Lower leg skin (tissue), 3 donors: ENCODE data around the gene FAM186B.

Experiments
- POLR2A ChIP-seq, 2 donors: fragments of 450-650 bp; IDR thresholded peaks; one replicate each; pipeline ENCODE4 v1.6.1; 2016 to 2017; ENCODE audit warnings: antibody characterized with exemption in 2 of 2, mild to moderate bottlenecking in 1 of 2, moderate library complexity in 1 of 2
- TF ChIP-seq, protein P1 (sequence below), 3 donors: fragments of 450-650 bp; IDR thresholded peaks; one replicate each; pipeline ENCODE4 v1.5.1; 2016; ENCODE audit warnings: antibody characterized with exemption in 3 of 3, mild to moderate bottlenecking in 3 of 3, moderate library complexity in 2 of 3

DNA sequence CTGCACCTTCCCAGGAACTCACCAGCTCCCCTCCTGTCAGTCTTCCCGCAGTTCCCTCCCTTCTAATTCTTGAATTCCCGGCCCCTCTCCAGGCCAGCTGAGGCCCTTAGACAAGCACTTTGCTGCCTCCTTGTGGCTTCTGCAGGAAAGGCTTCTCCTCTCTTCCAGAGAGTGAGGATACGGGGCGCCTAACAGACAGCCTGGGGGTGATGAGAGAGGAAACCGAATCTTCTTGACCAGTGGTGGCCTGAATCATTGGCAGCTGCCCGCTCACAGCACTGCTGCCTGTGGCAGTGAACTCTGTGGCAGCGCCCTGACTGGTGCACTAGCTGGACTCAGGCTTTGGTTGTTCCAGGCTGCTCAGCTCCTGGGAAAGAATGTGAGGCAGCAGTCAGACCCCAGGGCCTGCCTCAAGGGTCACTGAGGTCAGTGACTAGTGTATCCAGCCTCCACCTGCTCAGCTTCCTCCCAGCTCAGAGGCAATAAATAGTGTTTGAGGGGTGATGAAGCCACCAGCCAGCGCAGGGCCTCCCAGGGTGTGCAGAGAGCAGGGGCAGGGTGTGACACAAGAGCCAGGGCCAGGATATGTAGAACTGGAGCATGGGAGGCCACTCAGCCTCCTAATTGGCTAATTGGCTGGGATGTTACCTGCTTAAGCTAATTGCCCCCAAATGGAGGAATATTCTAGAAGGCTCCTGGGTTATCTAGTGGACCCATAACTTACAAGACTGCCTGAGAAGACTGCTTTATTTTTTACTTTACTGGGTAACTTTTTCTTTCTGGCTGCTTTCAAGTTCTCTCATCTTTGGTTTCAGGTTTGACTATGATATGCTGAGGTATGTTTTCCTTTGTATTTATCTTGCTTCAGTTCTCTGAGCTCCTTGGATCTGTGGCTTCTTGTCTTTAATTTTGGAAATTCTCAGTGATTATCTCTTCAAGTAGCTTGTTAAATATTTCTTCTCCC lies 24.6 kb downstream of the FAM186B start:
- TF ChIP-seq, protein P1, sequence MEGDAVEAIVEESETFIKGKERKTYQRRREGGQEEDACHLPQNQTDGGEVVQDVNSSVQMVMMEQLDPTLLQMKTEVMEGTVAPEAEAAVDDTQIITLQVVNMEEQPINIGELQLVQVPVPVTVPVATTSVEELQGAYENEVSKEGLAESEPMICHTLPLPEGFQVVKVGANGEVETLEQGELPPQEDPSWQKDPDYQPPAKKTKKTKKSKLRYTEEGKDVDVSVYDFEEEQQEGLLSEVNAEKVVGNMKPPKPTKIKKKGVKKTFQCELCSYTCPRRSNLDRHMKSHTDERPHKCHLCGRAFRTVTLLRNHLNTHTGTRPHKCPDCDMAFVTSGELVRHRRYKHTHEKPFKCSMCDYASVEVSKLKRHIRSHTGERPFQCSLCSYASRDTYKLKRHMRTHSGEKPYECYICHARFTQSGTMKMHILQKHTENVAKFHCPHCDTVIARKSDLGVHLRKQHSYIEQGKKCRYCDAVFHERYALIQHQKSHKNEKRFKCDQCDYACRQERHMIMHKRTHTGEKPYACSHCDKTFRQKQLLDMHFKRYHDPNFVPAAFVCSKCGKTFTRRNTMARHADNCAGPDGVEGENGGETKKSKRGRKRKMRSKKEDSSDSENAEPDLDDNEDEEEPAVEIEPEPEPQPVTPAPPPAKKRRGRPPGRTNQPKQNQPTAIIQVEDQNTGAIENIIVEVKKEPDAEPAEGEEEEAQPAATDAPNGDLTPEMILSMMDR (IDR thresholded peaks at IDR 0.05) = no peak
- TF ChIP-seq POLR2A (IDR thresholded peaks at IDR 0.05) = no peak
